Measurements from ENCODE around the gene HPSE2.

- no peak for TF ChIP-seq POLR2A (IDR thresholded peaks at IDR 0.05)
- TF ChIP-seq CTCF (IDR thresholded peaks at IDR 0.05) = no peak
- TF ChIP-seq POLR2AphosphoS5 (IDR thresholded peaks at IDR 0.05) = no peak
- no peak for TF ChIP-seq EP300 (IDR thresholded peaks at IDR 0.05)
Measured at GRCh38 chr10:98694883-98695282, 540.8 kb downstream of the HPSE2 start.

Measured in sigmoid colon (tissue), 4 donors.